Measurements from ENCODE around the gene TFPT. TPM values are rescaled to one million over a fixed set of nuclear protein-coding genes. Genes with fewer than 3 reads are reported as not detected.
"Not testable (repeated sequence)": the region's sequence is repeated elsewhere in the genome, so short reads cannot be mapped to it uniquely, and the experiment has no call there.

TFPT gene
- total RNA-seq, 2 donors from 2014 or later = 6.5 to 11.9 TPM

DNA sequence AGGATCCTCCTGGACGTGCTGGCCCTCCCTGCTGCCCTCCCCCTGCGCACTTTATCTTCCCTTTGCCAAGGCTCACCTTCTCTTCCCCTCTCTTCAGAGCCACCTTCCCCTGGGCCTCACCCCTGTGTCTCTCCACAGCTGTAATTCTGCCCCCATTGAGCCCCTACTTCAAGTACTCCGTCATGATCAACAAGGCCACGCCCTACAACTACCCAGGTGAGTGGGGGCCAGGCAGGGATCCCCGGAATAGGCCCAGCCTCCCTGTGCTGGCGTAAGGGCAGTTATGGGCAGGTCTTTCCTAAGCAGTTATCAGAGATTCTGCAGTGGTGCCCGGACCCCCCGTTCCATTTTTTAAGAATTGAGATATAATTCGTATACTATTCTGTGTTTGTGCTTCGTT is 9.7 kb downstream of the TFPT start:
- Histone ChIP-seq H3K36me3 (replicated peaks in 1 of 2; ENCODE audit: insufficient read depth in 1 of 2, low read depth in 2 of 2) (peaks cover 10 to 24% of the 10 kb centered on the region in 2 donors), H3K4me1 (peaks cover 20% of the 10 kb centered on the region), H3K27ac (no peak overlapping the region), H3K27me3 (no peaks in the 10 kb centered on the region), H3K9me3 (no peaks in the 10 kb centered on the region), H3K4me3 (no peak overlapping the region)
- DNase-seq (peak in 1 of 4 donors; percentile 8), ATAC-seq (no peak)
- 89 to 92% methylated on average over 10 of the region's 10 CpGs for WGBS, 2 donors
- intact Hi-C loops (cut with DNase I) = no loop called here
- no peak for TF ChIP-seq POLR2A (IDR thresholded peaks at IDR 0.05)
- no peak for TF ChIP-seq CTCF (IDR thresholded peaks at IDR 0.05)

GRCh38 chr19:54104998-54105715 is 10.3 kb downstream of the TFPT start:
- Histone ChIP-seq H3K27me3 (no peaks in the 10 kb centered on the region), H3K4me3 (no peak overlapping the region), H3K9me3 (no peaks in the 10 kb centered on the region), H3K27ac (no peak overlapping the region), H3K36me3 (replicated peaks in 1 of 2; ENCODE audit: insufficient read depth in 1 of 2, low read depth in 2 of 2) (peaks cover 10 to 24% of the 10 kb centered on the region in 2 donors), H3K4me1 (peaks cover 20% of the 10 kb centered on the region)
- TF ChIP-seq CTCF (IDR thresholded peaks at IDR 0.05) (no peak), POLR2A (IDR thresholded peaks at IDR 0.05) (no peak)
- ATAC-seq = no peak
- intact Hi-C loops (cut with DNase I) = no loop called here
- WGBS, 2 donors = 83 to 90% methylated on average over 5 to 11 of the region's 11 CpGs
- no peak for DNase-seq

DNA sequence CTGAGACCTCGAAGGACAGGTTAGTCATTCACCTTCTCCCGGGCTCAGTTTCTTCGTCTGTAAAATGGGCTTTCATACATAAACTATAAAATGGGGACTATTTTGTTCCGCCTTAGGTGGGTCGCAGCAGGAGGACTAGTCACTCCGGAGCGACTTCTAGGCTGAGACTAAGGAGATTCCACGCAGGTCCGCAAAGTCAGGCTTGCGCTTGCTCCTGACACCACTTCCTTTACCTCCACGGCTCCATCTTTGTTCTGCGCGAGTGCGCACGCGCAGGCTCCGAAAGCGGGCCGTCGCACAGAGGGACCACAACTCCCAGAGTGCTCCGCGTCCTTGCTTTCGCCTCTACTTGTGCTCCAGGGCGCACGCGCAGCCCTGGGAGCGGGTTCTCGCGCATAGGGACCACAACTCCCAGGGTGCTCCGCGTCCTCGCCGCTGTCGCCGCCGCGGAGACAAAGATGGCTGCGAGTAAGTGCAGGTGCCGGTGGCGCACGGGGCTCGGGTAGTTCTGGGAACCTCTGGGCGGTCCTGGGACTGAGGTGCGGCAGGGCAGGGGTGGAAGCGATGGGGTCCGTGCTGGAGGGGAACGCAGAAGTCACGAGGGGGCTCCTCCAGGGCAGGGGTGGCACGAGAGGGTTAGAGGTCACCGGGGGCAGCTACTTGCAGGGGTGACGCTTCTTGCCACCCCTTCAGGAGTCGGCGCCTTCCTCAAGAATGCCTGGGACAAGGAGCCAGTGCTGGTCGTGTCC is 12.9 kb downstream of the TFPT start, which contains the start of gene NDUFA3:
Gene NDUFA3 (plus strand): TSS at position 435 of the 749 bp plus-strand sequence. CDS start 24 bp downstream, at position 459.
- peaks cover 8 to 10% of the 10 kb centered on the region in 2 donors for H3K36me3 ChIP-seq (replicated peaks in 1 of 2; ENCODE audit: insufficient read depth in 1 of 2, low read depth in 2 of 2)
- intact Hi-C loops (cut with DNase I) = no loop called here
- TF ChIP-seq POLR2A (IDR thresholded peaks at IDR 0.05) = peak; percentile 16 to 73 (median 70)
- no peak for TF ChIP-seq CTCF (IDR thresholded peaks at IDR 0.05)
- H3K9me3 ChIP-seq = no peaks in the 10 kb centered on the region
- peak within 1 kb of the TSS in 3 of 4 donors; percentile 54 to 59 (median 58) for H3K27ac ChIP-seq
- peak within 1 kb of the TSS; percentile 81 to 97 for H3K4me3 ChIP-seq
- no peaks in the 10 kb centered on the region for H3K27me3 ChIP-seq
- H3K4me1 ChIP-seq = peaks cover 20% of the 10 kb centered on the region
- DNase-seq (peak; percentile 98 to 99 (median 99)), ATAC-seq (peak; percentile 100)
- WGBS, 2 donors = 1 to 6% methylated on average over 21 to 46 of the region's 54 CpGs

GRCh38 chr19:54100561-54100960 is 14.9 kb downstream of the TFPT start, which contains the start of gene OSCAR:
OSCAR (minus strand) TSS chr19:54100803; CDS start chr19:54100792, 11 bp downstream.
- H3K27ac ChIP-seq = peak within 1 kb of the TSS in 1 of 4 donors; percentile 7
- WGBS, 2 donors = 41 to 70% methylated on average over 5 of the region's 5 CpGs
- no peak for ATAC-seq
- peaks cover 26% of the 10 kb centered on the region for H3K4me1 ChIP-seq
- intact Hi-C loops (cut with DNase I) = no loop called here
- DNase-seq = peak in 1 of 4 donors; percentile 50
- H3K36me3 ChIP-seq (replicated peaks in 1 of 2; ENCODE audit: insufficient read depth in 1 of 2, low read depth in 2 of 2) = no peaks in the 10 kb centered on the region
- H3K4me3 ChIP-seq = no peak within 1 kb of the TSS
- peaks cover 0 to 12% of the 10 kb centered on the region in 2 donors for H3K27me3 ChIP-seq
- TF ChIP-seq CTCF (IDR thresholded peaks at IDR 0.05) (no peak), POLR2A (IDR thresholded peaks at IDR 0.05) (no peak)
- no peaks in the 10 kb centered on the region for H3K9me3 ChIP-seq

DNA sequence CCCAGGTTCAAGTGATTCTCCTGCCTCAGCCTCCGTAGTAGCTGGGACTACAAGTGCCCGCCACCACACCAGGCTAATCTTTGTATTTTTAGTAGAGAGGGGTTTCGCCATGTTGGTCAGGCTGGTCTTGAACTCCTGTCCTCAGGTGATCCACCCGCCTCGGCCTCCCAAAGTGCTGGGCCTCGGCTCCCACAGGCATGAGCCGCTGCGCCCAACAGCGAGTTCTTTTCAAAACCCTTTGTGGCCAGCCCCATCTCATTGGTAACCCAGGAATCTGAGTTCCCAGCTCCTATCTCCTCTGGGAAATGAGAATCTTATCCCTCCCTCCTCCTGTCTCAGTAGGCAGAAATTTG is 15.6 kb downstream of the TFPT start:
- ATAC-seq; intact Hi-C loops (cut with DNase I); H3K4me3 ChIP-seq; H3K9me3 ChIP-seq; H3K27ac ChIP-seq; H3K36me3 ChIP-seq (replicated peaks in 1 of 2; ENCODE audit: insufficient read depth in 1 of 2, low read depth in 2 of 2); DNase-seq: not testable (repeated sequence)
- peaks cover 28% of the 10 kb centered on the region for H3K4me1 ChIP-seq
- peaks cover 0 to 18% of the 10 kb centered on the region in 2 donors for H3K27me3 ChIP-seq
- WGBS, 2 donors = 70 to 81% methylated on average over 9 of the region's 9 CpGs
